Measurements from ENCODE around the gene KCNH2.

The KCNH2 gene

GRCh38 chr7:151011097-151011409 is 32.9 kb upstream of the KCNH2 start:
- DNase-seq: no peak

GRCh38 chr7:151010307-151011096 is 32.4 kb upstream of the KCNH2 start:
- DNase-seq: peak; percentile 38

- DNase-seq: no peak
Observed at GRCh38 chr7:151010037-151010306, 31.9 kb upstream of the KCNH2 start.

- DNase-seq: no peak
Observed at GRCh38 chr7:151009327-151010036, 31.4 kb upstream of the KCNH2 start.

- DNase-seq: peak; percentile 87
Observed at GRCh38 chr7:151008511-151009323, 30.6 kb upstream of the KCNH2 start.

- no peak for DNase-seq
Observed at GRCh38 chr7:151008143-151008510, 30.0 kb upstream of the KCNH2 start.

- DNase-seq: no peak
Observed at GRCh38 chr7:151007469-151007898, 29.4 kb upstream of the KCNH2 start.

GRCh38 chr7:151006590-151007300 is 28.6 kb upstream of the KCNH2 start:
- no peak for DNase-seq

- no peak for DNase-seq
Observed at GRCh38 chr7:151005566-151005965, 27.4 kb upstream of the KCNH2 start.

- DNase-seq: no peak
Observed at GRCh38 chr7:151003572-151003971, 25.5 kb upstream of the KCNH2 start.

- DNase-seq: no peak
Observed at GRCh38 chr7:151001546-151001945, 23.4 kb upstream of the KCNH2 start.

GRCh38 chr7:151000897-151001495 is 22.9 kb upstream of the KCNH2 start:
- DNase-seq: no peak

GRCh38 chr7:150999497-151000230 is 21.5 kb upstream of the KCNH2 start:
- no peak for DNase-seq

- no peak for DNase-seq
Observed at GRCh38 chr7:150999001-150999400, 20.9 kb upstream of the KCNH2 start.

- DNase-seq: no peak
Observed at GRCh38 chr7:150998341-150998740, 20.2 kb upstream of the KCNH2 start.

GRCh38 chr7:150997817-150998216 is 19.7 kb upstream of the KCNH2 start:
- no peak for DNase-seq

GRCh38 chr7:150997075-150997511 is 19.0 kb upstream of the KCNH2 start:
- DNase-seq: no peak

GRCh38 chr7:150996376-150997074 is 18.4 kb upstream of the KCNH2 start:
- DNase-seq: no peak

- DNase-seq: no peak
Observed at GRCh38 chr7:150994838-150995510, 16.9 kb upstream of the KCNH2 start.

- no peak for DNase-seq
Observed at GRCh38 chr7:150994141-150994837, 16.2 kb upstream of the KCNH2 start.

Measured in stimulated activated CD4-positive, alpha-beta T cell treated with anti-CD3 and anti-CD28 coated beads, Interleukin-4, amount 100 ng/mL, for 1 hour (primary cell).